Panc1 (cell line): ENCODE results near the gene MRPL41.
"Not testable (repeated sequence)": the region's sequence is repeated elsewhere in the genome, so short reads cannot be mapped to it uniquely, and the experiment has no call there.

ENCODE experiments used
- POLR2AphosphoS5 ChIP-seq: IDR thresholded peaks from 2 replicates; pipeline ENCODE4 v1.6.1; 2012; ENCODE audit warnings: mild to moderate bottlenecking, low read depth, low read length, moderate library complexity
- SIN3A ChIP-seq: IDR thresholded peaks from 2 replicates; pipeline ENCODE4 v1.6.1; 2012; ENCODE audit warnings: low read depth, mild to moderate bottlenecking, low read length, moderate library complexity, borderline replicate concordance; ENCODE audit not compliant: insufficient read depth
- TF ChIP-seq, protein P1 (sequence below): fragments of 450-650 bp; IDR thresholded peaks from 2 replicates; pipeline ENCODE4 v1.5.1; 2017; ENCODE audit warnings: mild to moderate bottlenecking
- TF ChIP-seq, protein P2 (sequence below), 2 experiments: IDR thresholded peaks; 2 replicates each; pipeline ENCODE4 v1.6.1; 2011 to 2012; ENCODE audit warnings: low read depth in 2 of 2, control low read depth in 1 of 2, low read length in 1 of 2, mild to moderate bottlenecking in 1 of 2, moderate library complexity in 1 of 2; ENCODE audit not compliant: insufficient read depth in 1 of 2

DNA sequence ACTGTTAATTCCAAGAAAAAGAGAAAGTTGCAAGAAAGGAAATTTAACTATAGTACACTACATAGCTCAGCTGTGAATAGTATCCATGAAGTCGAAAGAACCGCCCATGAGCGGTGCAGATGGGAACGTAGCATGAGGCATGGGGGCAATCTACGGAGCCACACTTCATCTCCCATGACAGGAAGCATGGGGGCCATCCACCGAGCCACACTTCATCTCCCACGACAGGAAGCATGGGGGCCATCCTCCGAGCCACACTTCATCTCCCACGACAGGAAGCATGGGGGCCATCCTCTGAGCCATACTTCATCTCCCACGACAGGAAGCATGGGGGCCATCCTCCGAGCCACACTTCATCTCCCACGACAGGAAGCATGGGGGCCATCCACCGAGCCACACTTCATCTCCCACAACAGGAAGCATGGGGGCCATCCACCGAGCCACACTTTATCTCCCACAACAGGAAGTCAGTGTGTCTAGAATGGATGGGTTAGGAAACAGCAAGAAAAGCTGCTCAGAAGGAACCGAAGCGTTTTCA is 15.0 kb upstream of the MRPL41 start:
- TF ChIP-seq, protein P1, sequence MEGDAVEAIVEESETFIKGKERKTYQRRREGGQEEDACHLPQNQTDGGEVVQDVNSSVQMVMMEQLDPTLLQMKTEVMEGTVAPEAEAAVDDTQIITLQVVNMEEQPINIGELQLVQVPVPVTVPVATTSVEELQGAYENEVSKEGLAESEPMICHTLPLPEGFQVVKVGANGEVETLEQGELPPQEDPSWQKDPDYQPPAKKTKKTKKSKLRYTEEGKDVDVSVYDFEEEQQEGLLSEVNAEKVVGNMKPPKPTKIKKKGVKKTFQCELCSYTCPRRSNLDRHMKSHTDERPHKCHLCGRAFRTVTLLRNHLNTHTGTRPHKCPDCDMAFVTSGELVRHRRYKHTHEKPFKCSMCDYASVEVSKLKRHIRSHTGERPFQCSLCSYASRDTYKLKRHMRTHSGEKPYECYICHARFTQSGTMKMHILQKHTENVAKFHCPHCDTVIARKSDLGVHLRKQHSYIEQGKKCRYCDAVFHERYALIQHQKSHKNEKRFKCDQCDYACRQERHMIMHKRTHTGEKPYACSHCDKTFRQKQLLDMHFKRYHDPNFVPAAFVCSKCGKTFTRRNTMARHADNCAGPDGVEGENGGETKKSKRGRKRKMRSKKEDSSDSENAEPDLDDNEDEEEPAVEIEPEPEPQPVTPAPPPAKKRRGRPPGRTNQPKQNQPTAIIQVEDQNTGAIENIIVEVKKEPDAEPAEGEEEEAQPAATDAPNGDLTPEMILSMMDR = not testable (repeated sequence)
- not testable (repeated sequence) for TF ChIP-seq SIN3A, POLR2AphosphoS5
- TF ChIP-seq, protein P2, sequence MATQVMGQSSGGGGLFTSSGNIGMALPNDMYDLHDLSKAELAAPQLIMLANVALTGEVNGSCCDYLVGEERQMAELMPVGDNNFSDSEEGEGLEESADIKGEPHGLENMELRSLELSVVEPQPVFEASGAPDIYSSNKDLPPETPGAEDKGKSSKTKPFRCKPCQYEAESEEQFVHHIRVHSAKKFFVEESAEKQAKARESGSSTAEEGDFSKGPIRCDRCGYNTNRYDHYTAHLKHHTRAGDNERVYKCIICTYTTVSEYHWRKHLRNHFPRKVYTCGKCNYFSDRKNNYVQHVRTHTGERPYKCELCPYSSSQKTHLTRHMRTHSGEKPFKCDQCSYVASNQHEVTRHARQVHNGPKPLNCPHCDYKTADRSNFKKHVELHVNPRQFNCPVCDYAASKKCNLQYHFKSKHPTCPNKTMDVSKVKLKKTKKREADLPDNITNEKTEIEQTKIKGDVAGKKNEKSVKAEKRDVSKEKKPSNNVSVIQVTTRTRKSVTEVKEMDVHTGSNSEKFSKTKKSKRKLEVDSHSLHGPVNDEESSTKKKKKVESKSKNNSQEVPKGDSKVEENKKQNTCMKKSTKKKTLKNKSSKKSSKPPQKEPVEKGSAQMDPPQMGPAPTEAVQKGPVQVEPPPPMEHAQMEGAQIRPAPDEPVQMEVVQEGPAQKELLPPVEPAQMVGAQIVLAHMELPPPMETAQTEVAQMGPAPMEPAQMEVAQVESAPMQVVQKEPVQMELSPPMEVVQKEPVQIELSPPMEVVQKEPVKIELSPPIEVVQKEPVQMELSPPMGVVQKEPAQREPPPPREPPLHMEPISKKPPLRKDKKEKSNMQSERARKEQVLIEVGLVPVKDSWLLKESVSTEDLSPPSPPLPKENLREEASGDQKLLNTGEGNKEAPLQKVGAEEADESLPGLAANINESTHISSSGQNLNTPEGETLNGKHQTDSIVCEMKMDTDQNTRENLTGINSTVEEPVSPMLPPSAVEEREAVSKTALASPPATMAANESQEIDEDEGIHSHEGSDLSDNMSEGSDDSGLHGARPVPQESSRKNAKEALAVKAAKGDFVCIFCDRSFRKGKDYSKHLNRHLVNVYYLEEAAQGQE (IDR thresholded peaks at IDR 0.05; ENCODE audit: insufficient read depth in 1 of 2, low read depth in 2 of 2, low read length in 1 of 2) = not testable (repeated sequence)
